ENCODE results near the gene GAP43.

Gene GAP43

DNA sequence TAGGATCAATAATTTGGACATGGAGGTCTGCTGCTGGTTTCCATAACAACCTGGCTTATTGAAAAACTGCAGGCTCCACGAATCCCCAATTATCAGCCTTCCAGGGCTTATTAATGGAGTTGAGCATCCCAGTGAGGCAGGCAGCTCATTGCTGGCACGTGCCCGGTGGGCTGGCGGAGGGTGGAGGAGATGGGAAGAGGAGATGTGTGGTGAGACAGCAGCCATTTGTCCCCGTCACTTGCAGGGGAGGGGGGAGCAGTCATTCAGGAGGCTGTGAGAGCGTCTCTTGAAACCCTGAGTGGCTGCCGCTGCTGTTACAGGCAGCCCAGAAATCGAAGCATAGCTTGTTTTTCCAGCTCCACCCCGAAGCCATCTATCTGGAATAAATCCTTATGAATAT lies 70.6 kb downstream of the GAP43 start:
- no peak for DNase-seq (ENCODE audit: low spot score)
- Histone ChIP-seq H3K4me2 (ENCODE audit: insufficient read depth, low read length, poor library complexity, severe bottlenecking) (no peak overlapping the region), H2BK120ac (ENCODE audit: low read depth, low read length) (no peak overlapping the region), H4K8ac (ENCODE audit: low read depth, low read length) (no peak overlapping the region), H2BK15ac (ENCODE audit: low read length) (no peak overlapping the region), H3K9ac (ENCODE audit: low read depth, low read length, poor library complexity) (no peak overlapping the region), H2AFZ (ENCODE audit: low read length) (peak overlapping the region; percentile 33), H2BK12ac (ENCODE audit: low read length) (no peak overlapping the region), H3K4ac (ENCODE audit: low read length) (no peak overlapping the region), H2BK5ac (ENCODE audit: low read length) (no peak overlapping the region), H4K91ac (ENCODE audit: low read depth, low read length, poor library complexity) (no peak overlapping the region), H2AK5ac (ENCODE audit: low read depth, low read length) (no peak overlapping the region), H3K27ac (replicated peaks; ENCODE audit: low read length) (no peak overlapping the region), H3K27me3 (ENCODE audit: control insufficient read depth in 3 of 3, insufficient read depth in 3 of 3, low read depth in 1 of 3, low read length in 3 of 3) (no peaks in the 10 kb centered on the region), H3K4me3 (ENCODE audit: low read length in 2 of 2) (no peak overlapping the region), H3K4me1 (ENCODE audit: control insufficient read depth in 2 of 2, insufficient read depth in 1 of 2, low read depth in 1 of 2, low read length in 2 of 2) (peaks cover 2 to 3% of the 10 kb centered on the region in 2 donors), H3K14ac (ENCODE audit: low read length) (no peak overlapping the region), H3K23ac (ENCODE audit: low read depth, low read length, poor library complexity) (no peak overlapping the region), H3K36me3 (replicated peaks in 1 of 2; ENCODE audit: control insufficient read depth in 2 of 2, insufficient read depth in 2 of 2, low read length in 2 of 2) (no peaks in the 10 kb centered on the region), H3K18ac (ENCODE audit: low read length) (peak overlapping the region; percentile 4), H3K79me1 (ENCODE audit: low read depth, low read length) (no peaks in the 10 kb centered on the region), H3K9me3 (replicated peaks in 1 of 2; ENCODE audit: control insufficient read depth in 2 of 2, insufficient read depth in 1 of 2, low read depth in 1 of 2, low read length in 2 of 2) (no peaks in the 10 kb centered on the region)
- WGBS, 2 donors (ENCODE audit: extremely low coverage in 2 of 2, insufficient read length in 2 of 2, insufficient replicate concordance in 1 of 2), result no CpG with 5 or more reads among the region's 9 CpGs

DNA sequence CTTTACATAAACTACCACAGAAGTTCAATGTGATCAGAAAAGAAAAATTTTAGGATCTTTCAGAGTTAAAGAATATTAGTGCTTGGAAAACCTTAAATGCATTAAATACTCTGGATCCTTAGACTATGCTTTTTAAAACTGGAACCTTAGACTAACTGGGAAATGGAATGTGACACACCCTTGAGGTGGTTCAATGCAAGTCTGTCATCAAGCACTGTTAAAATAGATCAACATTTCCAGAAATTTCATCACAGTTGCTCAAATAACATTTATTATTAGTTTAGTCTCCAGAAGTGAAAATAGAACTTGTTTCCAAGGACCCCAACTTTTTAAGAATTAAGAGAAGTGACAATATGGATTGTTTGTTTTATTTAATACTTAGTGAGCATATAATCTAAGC lies 71.8 kb downstream of the GAP43 start:
- no peak overlapping the region for H2BK12ac ChIP-seq (ENCODE audit: low read length)
- no peak overlapping the region for H3K18ac ChIP-seq (ENCODE audit: low read length)
- no peak overlapping the region for H2BK5ac ChIP-seq (ENCODE audit: low read length)
- H3K27ac ChIP-seq (replicated peaks; ENCODE audit: low read length), result no peak overlapping the region
- H3K23ac ChIP-seq (ENCODE audit: low read depth, low read length, poor library complexity), result no peak overlapping the region
- no peak overlapping the region for H3K9ac ChIP-seq (ENCODE audit: low read depth, low read length, poor library complexity)
- no peak overlapping the region for H3K4me2 ChIP-seq (ENCODE audit: insufficient read depth, low read length, poor library complexity, severe bottlenecking)
- DNase-seq (ENCODE audit: low spot score), result no peak
- no peak overlapping the region for H2BK15ac ChIP-seq (ENCODE audit: low read length)
- no peaks in the 10 kb centered on the region for H3K9me3 ChIP-seq (replicated peaks in 1 of 2; ENCODE audit: control insufficient read depth in 2 of 2, insufficient read depth in 1 of 2, low read depth in 1 of 2, low read length in 2 of 2)
- no peaks in the 10 kb centered on the region for H3K36me3 ChIP-seq (replicated peaks in 1 of 2; ENCODE audit: control insufficient read depth in 2 of 2, insufficient read depth in 2 of 2, low read length in 2 of 2)
- H2BK120ac ChIP-seq (ENCODE audit: low read depth, low read length), result no peak overlapping the region
- peaks cover 2 to 3% of the 10 kb centered on the region in 2 donors for H3K4me1 ChIP-seq (ENCODE audit: control insufficient read depth in 2 of 2, insufficient read depth in 1 of 2, low read depth in 1 of 2, low read length in 2 of 2)
- no peaks in the 10 kb centered on the region for H3K27me3 ChIP-seq (ENCODE audit: control insufficient read depth in 3 of 3, insufficient read depth in 3 of 3, low read depth in 1 of 3, low read length in 3 of 3)
- no peak overlapping the region for H2AK5ac ChIP-seq (ENCODE audit: low read depth, low read length)
- no peak overlapping the region for H3K4ac ChIP-seq (ENCODE audit: low read length)
- H3K4me3 ChIP-seq (ENCODE audit: low read length in 2 of 2), result no peak overlapping the region
- H3K14ac ChIP-seq (ENCODE audit: low read length), result no peak overlapping the region
- no peak overlapping the region for H2AFZ ChIP-seq (ENCODE audit: low read length)
- H4K91ac ChIP-seq (ENCODE audit: low read depth, low read length, poor library complexity), result no peak overlapping the region
- no peaks in the 10 kb centered on the region for H3K79me1 ChIP-seq (ENCODE audit: low read depth, low read length)
- H4K8ac ChIP-seq (ENCODE audit: low read depth, low read length), result no peak overlapping the region

DNA sequence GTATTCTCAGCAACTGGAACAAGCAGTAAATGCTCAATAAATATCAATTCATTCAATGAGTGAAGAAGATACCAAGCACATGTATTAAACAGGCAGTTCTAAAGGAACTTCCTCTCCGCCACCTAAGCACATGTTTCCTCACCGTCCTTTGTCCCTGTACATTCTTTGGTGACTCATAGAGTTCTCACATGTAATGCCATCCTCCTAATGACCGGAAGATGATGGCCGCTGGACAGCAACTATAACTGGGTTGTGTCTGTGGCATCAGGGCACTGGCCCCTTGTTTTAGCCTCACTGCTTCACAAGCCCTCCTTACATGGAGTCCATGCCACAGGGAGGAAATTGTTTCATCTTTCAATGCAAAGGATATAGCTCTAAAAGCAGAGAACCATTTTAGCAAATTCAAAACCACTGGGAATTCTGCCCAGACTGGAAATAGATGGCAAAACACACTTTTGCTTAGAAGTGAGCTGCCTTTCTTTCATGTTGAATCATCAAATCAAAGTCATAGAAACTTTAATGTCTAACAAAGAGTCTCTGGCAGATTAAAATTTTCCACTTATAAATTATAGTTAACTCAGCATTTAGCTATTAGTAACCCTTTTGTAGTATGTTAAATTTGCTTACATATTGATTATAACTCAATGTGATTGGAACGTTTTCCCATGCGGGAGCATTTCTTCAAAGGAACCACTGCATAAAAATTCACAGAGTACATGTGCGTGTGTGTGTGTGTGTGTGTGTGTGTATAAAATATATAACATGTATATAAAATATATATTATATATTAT lies 74.1 kb downstream of the GAP43 start:
- H2AFZ ChIP-seq (ENCODE audit: low read length), result peak overlapping the region; percentile 42
- no CpG with 5 or more reads among the region's 7 CpGs for WGBS, 2 donors (ENCODE audit: extremely low coverage in 2 of 2, insufficient read length in 2 of 2, insufficient replicate concordance in 1 of 2)
- no peak overlapping the region for H2BK12ac ChIP-seq (ENCODE audit: low read length)
- DNase-seq (ENCODE audit: low spot score), result no peak
- no peaks in the 10 kb centered on the region for H3K27me3 ChIP-seq (ENCODE audit: control insufficient read depth in 3 of 3, insufficient read depth in 3 of 3, low read depth in 1 of 3, low read length in 3 of 3)
- no peak overlapping the region for H3K18ac ChIP-seq (ENCODE audit: low read length)
- no peak overlapping the region for H3K27ac ChIP-seq (replicated peaks; ENCODE audit: low read length)
- H4K91ac ChIP-seq (ENCODE audit: low read depth, low read length, poor library complexity), result no peak overlapping the region
- no peak overlapping the region for H3K4me2 ChIP-seq (ENCODE audit: insufficient read depth, low read length, poor library complexity, severe bottlenecking)
- H3K4me1 ChIP-seq (ENCODE audit: control insufficient read depth in 2 of 2, insufficient read depth in 1 of 2, low read depth in 1 of 2, low read length in 2 of 2), result peaks cover 2 to 3% of the 10 kb centered on the region in 2 donors
- no peak overlapping the region for H3K14ac ChIP-seq (ENCODE audit: low read length)
- H2BK120ac ChIP-seq (ENCODE audit: low read depth, low read length), result no peak overlapping the region
- no peak overlapping the region for H3K4me3 ChIP-seq (ENCODE audit: low read length in 2 of 2)
- no peak overlapping the region for H3K9ac ChIP-seq (ENCODE audit: low read depth, low read length, poor library complexity)
- no peak overlapping the region for H2AK5ac ChIP-seq (ENCODE audit: low read depth, low read length)
- H3K23ac ChIP-seq (ENCODE audit: low read depth, low read length, poor library complexity), result no peak overlapping the region
- H3K79me1 ChIP-seq (ENCODE audit: low read depth, low read length), result no peaks in the 10 kb centered on the region
- no peaks in the 10 kb centered on the region for H3K36me3 ChIP-seq (replicated peaks in 1 of 2; ENCODE audit: control insufficient read depth in 2 of 2, insufficient read depth in 2 of 2, low read length in 2 of 2)
- no peak overlapping the region for H2BK15ac ChIP-seq (ENCODE audit: low read length)
- no peak overlapping the region for H3K4ac ChIP-seq (ENCODE audit: low read length)
- H4K8ac ChIP-seq (ENCODE audit: low read depth, low read length), result no peak overlapping the region
- no peak overlapping the region for H2BK5ac ChIP-seq (ENCODE audit: low read length)
- no peaks in the 10 kb centered on the region for H3K9me3 ChIP-seq (replicated peaks in 1 of 2; ENCODE audit: control insufficient read depth in 2 of 2, insufficient read depth in 1 of 2, low read depth in 1 of 2, low read length in 2 of 2)

DNA sequence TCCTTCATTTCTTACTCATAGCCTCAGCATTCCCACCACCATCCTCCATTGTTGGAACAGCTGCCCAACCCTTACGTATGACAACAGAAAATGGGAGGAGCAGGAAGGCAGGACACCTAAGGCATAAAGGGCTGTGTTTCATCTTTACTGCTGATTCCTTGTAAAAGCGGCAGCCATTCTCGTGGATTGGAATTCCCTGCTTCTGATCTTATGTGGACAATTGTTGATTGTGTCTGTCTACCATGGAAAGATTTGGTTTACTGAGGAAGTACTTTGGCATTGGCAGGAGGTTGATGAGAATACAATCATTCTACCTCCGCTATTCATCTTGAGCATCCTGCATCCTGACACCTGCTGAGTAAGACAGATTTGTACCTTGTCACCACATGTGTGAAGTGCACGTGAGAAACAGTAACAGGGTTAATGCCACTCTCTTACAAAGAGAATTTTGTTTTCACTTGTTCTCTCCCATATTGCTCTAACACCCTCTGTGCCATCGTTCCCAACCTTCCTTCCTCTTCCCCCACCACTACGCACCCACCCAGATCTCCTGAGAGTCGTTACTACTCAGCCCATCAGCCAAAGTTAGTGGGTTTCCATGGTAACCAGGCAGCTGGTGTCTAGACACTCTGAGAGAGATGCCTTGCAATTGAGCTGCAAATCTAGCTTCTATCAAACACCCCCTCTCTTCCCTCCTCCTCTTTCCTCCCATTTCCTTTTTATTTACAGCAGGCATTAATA lies 75.7 kb downstream of the GAP43 start:
- H3K79me1 ChIP-seq (ENCODE audit: low read depth, low read length), result no peaks in the 10 kb centered on the region
- no peaks in the 10 kb centered on the region for H3K9me3 ChIP-seq (replicated peaks in 1 of 2; ENCODE audit: control insufficient read depth in 2 of 2, insufficient read depth in 1 of 2, low read depth in 1 of 2, low read length in 2 of 2)
- H2AFZ ChIP-seq (ENCODE audit: low read length), result no peak overlapping the region
- DNase-seq (ENCODE audit: low spot score), result peak; percentile 18
- H3K27me3 ChIP-seq (ENCODE audit: control insufficient read depth in 3 of 3, insufficient read depth in 3 of 3, low read depth in 1 of 3, low read length in 3 of 3), result no peaks in the 10 kb centered on the region
- H3K18ac ChIP-seq (ENCODE audit: low read length), result no peak overlapping the region
- no peak overlapping the region for H2BK15ac ChIP-seq (ENCODE audit: low read length)
- no peak overlapping the region for H3K23ac ChIP-seq (ENCODE audit: low read depth, low read length, poor library complexity)
- no peak overlapping the region for H4K91ac ChIP-seq (ENCODE audit: low read depth, low read length, poor library complexity)
- no peak overlapping the region for H2BK5ac ChIP-seq (ENCODE audit: low read length)
- H2BK12ac ChIP-seq (ENCODE audit: low read length), result no peak overlapping the region
- H3K4me1 ChIP-seq (ENCODE audit: control insufficient read depth in 2 of 2, insufficient read depth in 1 of 2, low read depth in 1 of 2, low read length in 2 of 2), result no peaks in the 10 kb centered on the region
- no peak overlapping the region for H3K4me3 ChIP-seq (ENCODE audit: low read length in 2 of 2)
- no peak overlapping the region for H3K27ac ChIP-seq (replicated peaks; ENCODE audit: low read length)
- no peak overlapping the region for H3K4ac ChIP-seq (ENCODE audit: low read length)
- H2AK5ac ChIP-seq (ENCODE audit: low read depth, low read length), result no peak overlapping the region
- H4K8ac ChIP-seq (ENCODE audit: low read depth, low read length), result no peak overlapping the region
- no peak overlapping the region for H3K4me2 ChIP-seq (ENCODE audit: insufficient read depth, low read length, poor library complexity, severe bottlenecking)
- H3K9ac ChIP-seq (ENCODE audit: low read depth, low read length, poor library complexity), result no peak overlapping the region
- WGBS, 2 donors (ENCODE audit: extremely low coverage in 2 of 2, insufficient read length in 2 of 2, insufficient replicate concordance in 1 of 2), result no CpG with 5 or more reads among the region's 8 CpGs
- H3K14ac ChIP-seq (ENCODE audit: low read length), result no peak overlapping the region
- no peaks in the 10 kb centered on the region for H3K36me3 ChIP-seq (replicated peaks in 1 of 2; ENCODE audit: control insufficient read depth in 2 of 2, insufficient read depth in 2 of 2, low read length in 2 of 2)
- no peak overlapping the region for H2BK120ac ChIP-seq (ENCODE audit: low read depth, low read length)

Data from neuronal stem cell (in vitro differentiated cells).